ENCODE results near the gene MAN1A1.

Gene MAN1A1

DNA sequence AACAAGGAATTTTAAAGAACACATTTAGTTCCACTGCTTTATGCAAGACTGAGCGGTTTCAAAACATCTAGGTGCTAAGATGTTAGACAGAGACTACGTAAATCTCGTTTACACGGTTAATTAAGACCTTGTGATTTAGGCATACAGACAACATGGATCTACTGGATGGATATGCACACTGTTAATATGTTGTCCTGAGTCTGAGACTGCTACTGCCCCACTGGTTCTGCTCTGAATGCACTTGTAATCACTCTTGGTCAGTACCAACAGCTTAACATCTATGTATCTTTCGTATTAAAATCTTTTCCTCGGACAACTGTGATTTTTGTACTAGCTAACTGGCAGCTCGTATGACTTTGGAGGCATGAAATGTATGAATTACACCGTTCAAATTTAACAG, 3.1 kb downstream of the MAN1A1 start:
- DNase-seq (ENCODE audit: low spot score) = peak; percentile 62

DNA sequence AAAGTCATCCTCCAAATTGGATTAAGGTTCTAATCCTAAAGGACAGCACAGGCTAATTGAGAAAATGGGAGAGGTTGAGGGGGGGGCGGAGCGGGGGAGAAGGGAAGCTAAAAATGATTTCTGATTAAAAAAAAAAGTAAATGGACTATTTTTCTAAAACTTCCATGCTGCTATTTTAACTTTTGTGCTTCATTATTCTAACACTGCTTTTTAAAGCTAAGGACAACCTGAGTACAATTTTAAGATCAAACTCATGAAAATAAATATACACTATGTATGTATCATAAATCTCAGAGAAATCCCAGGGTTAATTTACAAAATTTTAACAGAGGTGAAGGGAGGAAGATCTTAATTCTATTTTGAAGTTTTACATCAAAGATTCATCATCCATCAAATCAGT, 4.4 kb downstream of the MAN1A1 start:
- DNase-seq (ENCODE audit: low spot score) = no peak

DNA sequence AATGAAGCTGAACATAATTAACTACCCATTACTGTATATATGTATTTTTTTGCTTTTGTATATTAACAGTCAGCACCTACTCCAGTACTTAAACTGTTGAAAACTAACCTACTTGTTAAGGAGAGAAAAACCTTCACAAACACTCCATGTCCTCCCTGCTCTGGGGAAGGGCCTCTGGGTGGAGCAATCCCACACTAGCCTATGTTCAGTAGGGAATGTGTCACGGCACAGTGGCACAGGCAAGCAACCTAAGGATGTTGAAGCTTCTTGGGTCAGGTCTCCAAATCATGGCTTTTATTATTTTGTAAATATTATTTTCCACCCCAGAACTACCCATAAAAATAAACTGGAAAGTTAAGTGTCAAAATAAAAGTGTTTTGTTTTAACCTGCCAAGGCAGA, 5.3 kb downstream of the MAN1A1 start:
- DNase-seq (ENCODE audit: low spot score) = peak; percentile 63

DNA sequence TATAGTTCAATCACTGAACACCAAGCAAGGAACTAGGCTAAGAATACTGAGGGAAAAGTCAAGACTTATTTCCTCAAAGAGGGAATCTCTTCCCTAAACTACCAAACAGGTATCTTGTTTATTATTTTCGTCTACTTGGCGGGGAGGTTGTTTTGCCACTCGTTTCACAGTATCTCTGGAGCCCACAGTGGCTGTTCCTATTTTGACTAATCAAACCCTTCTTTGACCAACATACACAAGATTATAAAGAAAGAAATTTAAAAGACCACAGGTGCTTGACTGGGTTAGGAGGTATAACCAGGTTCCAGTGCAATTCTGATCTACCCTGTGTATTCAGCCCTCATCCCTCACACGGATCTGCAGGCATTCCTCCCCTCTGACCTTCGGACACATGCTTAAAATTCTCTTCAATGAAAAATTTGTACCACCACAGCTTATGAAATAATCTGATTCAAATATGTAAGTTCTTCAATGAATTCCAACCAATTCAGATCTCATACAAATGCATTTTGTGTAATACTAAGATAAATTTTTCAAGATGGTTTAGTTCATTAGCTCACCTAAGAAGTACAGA, 5.9 kb downstream of the MAN1A1 start:
- peak; percentile 29 for DNase-seq (ENCODE audit: low spot score)

DNA sequence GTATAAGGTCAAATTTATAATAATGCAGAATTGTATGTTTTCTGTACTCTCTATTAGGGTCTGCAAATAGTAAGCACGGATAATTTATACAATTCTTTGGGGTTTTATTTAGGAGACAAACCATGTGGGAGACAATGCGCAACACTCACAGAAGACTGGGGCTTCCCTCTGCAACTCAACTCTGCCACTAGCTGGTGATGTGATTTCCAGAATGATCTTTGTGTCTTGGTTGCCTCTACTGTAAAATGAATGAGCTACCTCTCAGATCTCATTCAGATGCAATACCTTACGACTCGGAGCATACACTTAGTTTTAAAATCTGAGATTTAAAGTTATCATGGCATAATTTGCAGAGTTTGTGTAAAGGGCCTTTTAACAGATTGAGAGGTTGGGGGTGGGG, 6.4 kb downstream of the MAN1A1 start:
- peak; percentile 58 for DNase-seq (ENCODE audit: low spot score)

DNA sequence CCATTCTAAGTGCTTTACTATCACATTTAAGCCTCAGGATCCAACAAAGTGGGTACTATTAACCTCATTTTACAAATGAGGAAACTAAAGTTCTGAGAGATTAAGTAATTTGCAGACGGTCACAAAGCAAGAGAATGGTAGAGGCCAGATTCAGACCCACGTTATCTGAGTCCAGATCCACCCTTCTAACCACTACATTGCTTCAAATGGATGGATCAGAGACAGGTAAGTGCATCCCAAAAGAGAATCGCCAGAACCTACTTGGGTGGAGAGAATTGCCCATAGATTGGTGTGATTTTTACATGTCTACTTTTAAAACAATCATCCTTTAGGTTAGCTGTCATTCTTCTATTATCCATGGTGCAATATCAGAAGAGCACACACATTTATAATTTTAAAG, 7.1 kb downstream of the MAN1A1 start:
- peak; percentile 30 for DNase-seq (ENCODE audit: low spot score)

DNA sequence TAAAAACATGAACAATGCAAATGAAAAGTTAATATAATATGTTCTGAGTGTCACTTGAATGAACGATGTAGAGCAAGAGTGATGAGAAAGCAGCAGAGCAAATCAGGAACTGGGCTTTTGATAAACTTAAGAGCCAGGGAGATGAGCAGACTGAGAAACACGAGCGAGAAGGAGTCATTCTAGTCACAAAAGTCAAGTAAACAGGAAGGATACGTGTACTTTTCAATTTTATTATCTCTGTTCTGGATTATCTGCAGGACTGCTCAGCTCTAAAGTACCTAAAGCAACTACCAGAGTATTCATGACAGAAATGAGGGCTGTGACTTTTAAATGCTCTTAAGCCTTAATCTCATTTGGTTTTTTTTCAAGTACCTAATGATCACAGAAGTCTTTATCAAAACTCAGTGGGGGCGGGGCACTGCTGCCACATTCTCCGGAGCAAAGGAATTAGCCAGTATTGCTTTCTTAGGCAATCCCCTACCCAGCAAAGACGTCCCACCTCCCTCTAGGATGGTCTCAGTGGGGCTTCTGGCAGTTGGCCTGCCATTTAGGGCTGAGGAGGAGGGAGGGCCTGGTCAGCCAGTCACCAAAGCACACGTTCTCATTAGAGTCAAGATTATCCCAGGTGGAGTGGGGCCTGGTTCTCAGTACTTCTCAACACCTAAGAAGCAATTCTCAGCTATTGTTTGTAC, 8.6 kb downstream of the MAN1A1 start:
- DNase-seq (ENCODE audit: low spot score) = peak; percentile 58

DNA sequence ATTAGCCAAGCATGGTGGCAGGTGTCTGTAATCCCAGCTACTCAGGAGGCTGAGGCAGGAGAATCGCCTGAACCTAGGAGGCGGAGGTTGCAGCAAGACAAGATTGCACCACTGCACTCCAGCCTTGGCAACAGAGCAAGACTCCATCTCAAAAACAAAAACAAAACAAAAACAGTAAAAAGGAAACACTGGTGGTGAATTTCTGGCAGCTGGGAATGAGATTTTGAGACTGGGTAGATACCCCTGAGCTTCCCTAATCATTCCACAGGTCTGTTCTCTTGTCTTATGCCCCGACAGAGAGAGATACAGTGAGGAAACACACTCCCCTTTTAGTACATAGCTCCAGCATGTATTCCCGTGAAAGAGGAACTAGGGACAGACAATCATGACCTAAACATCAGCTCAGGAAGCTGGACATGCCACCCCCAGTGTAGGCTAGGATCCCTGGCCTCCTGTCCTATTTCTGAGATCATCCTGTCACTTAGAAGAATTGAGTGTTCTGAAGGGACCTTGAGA, 9.6 kb downstream of the MAN1A1 start:
- DNase-seq (ENCODE audit: low spot score) = peak; percentile 46

DNA sequence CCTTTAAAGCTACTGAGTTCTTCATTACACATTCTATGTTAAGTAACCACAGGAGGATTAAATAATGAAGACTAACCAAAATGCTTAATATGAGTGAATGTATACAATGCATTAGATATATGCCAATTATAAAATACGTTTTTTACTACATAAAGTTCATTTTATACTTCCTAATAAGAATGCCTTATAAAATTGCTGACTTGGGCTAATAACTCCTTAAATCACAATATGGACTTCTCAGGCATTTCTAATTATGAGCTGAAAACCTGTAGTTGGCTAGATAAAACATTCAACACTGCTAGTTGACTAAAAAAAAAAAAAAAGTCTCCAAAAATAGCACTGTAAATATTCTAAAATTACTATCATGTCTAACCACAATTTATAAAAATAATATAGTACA, 11.8 kb downstream of the MAN1A1 start:
- DNase-seq (ENCODE audit: low spot score) = peak; percentile 22

DNA sequence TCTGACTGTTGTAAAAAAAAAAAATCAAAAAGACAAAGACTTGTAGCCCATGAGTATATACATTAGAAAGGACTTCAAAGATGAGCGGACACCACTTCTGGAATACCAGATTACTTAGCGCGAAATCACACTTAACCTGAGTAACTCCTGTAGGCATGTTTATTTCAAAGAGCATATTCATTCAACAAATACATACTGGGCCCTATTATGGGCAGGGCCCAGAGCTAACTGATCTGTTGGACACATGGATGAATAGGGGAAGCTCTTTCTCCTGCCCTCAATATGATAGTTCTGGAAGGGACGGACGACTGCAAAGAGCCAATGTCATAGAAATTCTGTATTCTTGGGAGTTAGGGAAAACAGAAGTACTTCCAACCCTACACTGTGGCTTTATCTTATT, 12.3 kb downstream of the MAN1A1 start:
- DNase-seq (ENCODE audit: low spot score) = peak; percentile 43

DNA sequence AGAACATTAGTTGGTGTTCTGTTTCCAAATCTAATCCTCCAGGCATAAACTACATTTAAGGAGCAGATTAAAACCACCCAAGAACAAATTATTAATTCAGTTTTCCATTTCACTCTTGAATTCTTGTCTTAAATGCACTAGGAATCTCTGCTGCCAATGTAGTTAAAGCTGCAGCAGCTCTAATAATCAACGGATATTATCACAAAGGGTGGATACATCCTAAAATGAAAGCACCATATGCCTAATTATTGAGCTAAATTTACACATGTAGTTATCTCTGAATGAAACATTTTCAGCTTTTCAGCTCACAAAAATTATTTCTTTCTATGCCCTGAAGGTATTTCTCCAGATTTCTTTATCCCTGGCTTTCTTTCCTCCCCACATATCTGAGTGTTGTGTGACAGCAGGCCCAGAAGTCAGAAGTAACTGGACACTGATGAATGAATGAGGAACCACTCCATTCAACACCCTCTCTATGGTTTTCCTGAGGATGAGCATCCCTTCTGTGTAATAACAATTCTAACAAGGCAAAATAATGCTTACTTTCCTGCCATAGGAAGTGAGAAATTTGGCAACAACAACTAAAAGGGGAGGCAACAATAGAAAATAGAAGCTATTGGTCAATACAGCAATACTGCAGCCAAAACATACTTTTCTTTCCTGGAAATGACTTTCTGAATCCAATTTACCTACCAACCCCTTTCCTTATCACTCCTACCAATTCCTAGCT, 14.9 kb downstream of the MAN1A1 start:
- DNase-seq (ENCODE audit: low spot score) = peak; percentile 48

DNA sequence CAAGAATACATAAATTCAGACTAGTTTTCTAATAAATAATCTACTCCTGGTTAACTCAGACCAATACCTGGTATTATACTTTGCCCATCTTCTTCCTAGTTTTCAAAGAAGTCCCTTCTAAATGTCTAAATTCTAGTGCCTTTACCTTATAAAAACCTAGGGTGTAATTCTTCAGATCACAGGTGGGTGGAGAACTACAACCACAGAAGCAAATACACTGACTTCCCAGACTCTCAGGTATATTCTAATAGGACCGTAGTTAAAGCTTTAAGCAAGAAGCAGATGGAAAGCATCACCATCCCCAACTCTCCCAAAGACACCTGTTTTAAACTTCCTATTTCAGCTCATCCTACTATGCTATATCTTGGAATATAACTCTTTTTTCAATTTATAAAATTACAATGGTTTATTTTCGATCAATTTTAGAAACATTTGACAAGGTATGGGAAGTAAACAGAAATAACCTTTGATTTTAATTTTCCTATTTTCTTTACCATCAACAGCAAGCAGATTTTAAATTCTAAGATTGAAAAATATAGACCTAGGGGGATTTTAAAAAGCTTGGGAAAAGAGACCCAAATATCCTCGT, 15.8 kb downstream of the MAN1A1 start:
- peak; percentile 77 for DNase-seq (ENCODE audit: low spot score)

DNA sequence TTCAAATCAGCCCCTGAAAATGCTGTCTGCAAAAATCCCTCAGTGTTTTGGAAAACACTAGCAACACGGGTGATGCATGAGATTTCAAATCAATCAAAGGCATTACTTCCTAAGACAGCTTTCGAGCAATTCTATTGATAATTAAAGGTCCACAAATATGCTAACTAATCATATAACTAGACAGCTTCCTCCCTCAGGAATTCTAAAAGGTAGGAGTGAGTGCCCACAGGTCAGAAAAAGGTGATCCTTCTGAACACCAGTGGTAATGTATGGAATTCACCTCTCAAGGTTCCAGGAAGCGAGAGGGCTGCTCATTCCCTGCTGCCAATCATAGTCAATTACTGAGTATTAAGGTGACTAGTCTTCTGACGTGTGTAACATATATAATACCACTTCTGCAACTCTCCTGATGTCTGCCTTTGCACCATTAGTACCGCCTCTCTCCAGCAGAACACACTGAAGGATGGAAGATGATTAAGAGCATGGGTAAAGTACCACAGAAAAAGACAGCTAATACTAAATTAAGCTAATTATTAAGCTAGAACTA, 16.4 kb downstream of the MAN1A1 start:
- DNase-seq (ENCODE audit: low spot score) = peak; percentile 42

DNA sequence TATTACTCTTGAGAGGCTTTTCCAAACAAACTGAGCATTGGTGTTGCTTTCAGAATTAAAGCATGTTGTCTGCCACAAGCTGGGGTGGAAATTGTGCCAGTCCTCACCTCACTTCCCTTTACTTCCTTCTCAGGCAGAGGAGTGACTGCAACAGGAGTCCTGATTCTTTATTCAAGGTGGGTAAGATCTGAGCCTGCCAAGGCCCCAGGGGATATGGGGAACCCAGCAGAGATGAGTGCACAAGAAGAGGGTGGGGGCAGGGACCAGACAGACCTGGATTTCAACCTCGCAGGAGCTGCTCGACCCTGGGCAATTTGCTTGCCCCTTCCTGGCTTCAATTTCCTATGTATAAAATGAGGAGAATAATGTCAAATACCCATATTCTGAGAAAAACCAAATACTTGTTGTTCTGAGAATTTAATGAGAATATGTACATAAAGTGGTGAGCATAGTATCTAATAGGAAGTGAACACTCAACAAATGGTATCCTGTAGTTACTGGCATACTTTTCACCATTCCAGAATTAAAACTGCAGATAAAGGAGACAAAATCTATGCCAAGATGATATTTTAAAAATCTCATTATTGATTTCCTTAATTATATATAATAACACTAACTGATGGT, 17.8 kb downstream of the MAN1A1 start:
- DNase-seq (ENCODE audit: low spot score) = peak; percentile 63

DNA sequence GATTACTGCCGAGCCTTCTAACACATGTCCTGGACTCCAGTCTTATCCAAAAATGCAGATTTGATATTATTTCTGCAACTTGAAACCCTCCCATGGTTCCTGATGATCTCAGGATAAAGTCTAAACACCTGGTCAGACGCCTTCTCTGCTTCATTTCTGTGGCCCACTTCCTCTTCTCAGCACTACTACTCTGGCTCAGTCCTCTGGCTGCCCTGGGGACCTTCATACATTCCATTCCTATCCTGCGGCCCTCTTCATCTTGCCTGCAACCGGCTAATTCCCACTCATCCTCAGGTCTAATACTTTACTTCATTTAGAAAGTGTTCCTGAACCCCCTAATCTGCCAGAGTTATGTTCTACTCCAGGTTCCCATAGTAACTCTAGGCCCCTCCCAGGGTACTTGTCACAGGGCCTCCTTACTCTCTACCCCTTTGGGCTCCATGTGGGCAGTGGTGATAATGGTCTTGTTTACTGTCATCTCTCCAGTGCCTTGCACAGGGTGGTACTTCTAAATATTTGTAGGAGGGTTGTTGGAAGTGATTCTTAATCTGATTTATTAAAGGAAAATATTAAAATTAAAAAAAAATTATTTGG, 18.9 kb downstream of the MAN1A1 start:
- peak; percentile 94 for DNase-seq (ENCODE audit: low spot score)

DNA sequence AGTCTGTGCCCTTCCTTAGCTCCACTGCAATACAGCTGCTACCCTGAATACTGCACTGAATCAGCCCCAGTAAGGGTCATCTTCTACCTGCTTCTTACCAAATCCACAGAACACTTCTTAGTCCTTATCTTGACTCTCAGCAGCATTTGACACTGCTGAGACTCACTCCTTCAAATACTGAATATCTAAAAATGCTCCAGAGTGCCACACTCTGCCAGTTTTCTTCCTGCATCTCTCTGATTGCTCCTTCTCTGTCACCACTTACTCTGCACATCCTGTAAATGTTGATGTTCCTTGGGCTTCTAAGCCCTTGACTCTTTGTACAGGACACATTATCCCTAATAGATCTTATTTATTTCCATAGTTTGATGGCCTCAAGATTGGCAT, 19.8 kb downstream of the MAN1A1 start:
- DNase-seq (ENCODE audit: low spot score) = peak; percentile 81

DNA sequence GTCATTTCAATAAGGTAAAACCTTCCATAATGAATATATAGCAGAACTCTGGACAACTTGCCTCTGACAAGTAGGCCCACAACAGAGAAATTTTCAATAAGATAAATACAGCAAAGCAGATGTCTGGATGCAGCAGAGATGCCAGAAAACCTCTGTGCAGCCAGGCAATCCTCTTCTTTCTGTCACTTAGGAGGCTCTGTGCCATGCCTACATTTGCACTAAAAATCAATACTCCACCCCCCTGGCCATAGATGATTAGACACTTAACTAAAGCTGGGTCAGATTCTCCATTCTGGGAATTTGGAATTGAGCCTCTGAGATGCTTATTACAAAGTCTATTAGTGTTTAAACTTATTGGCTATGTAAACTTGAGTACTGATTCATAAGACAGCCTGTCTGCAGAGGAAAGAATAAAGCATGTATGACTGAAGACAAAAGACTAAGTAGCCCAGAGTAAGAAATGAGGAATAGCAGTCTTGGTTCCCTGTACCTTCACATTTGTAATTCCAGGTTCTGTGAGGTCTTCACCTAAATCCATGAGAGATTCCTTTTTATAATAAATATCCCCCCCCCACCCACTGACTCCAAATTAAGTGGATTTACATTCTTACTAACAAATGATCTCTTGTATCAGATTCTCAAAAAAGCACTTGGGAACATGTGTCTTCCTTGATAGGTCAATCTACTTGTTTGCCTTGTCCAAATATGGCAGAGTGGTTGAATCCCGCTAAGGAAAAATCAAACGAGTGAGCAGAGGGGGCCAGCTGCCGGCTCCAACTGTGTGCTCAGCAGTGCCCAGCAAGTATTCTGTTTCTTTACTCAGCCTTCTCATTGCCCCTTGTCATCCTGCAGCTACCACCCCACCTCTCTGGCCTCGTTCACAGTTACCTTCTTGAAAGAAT, 20.4 kb downstream of the MAN1A1 start:
- peak; percentile 70 for DNase-seq (ENCODE audit: low spot score)

DNA sequence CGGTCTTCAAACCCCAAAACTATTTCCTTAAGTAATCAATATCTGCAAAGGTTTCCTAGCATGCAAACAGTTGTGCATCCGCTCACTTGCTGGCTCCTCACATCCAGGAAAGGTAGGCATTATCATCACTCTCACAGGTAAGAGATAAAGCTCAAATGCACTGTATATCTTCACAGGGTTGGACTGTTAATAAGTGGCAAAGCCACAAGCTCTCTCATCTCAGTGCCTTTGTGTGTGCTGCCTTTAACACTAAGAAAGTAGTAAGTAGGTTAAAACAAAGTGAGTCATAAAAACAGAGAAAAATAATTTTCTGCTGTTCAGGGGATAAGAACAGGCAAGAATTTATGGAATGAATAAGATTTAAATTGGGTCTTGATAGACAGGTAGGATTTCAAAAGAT, 21.3 kb downstream of the MAN1A1 start:
- peak; percentile 49 for DNase-seq (ENCODE audit: low spot score)

DNA sequence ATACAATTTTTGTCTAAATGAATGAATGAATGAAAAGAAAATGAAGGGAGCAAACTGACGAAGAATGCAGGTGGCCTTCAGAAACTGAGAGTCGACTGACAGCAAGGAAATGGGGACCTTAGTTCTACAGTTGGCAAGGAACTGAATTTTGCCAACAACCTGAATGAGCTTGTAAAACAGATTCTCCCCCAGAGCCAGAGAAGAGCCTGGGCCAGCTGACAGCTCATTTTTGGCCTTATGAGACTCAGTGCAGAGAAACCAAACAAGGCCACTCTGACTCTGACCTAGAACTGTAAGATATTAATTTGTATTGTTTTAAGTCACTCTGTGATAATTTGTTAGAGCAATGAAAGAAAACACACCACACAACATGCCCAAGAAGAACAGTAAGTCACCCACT, 21.8 kb downstream of the MAN1A1 start:
- DNase-seq (ENCODE audit: low spot score) = peak; percentile 40

DNA sequence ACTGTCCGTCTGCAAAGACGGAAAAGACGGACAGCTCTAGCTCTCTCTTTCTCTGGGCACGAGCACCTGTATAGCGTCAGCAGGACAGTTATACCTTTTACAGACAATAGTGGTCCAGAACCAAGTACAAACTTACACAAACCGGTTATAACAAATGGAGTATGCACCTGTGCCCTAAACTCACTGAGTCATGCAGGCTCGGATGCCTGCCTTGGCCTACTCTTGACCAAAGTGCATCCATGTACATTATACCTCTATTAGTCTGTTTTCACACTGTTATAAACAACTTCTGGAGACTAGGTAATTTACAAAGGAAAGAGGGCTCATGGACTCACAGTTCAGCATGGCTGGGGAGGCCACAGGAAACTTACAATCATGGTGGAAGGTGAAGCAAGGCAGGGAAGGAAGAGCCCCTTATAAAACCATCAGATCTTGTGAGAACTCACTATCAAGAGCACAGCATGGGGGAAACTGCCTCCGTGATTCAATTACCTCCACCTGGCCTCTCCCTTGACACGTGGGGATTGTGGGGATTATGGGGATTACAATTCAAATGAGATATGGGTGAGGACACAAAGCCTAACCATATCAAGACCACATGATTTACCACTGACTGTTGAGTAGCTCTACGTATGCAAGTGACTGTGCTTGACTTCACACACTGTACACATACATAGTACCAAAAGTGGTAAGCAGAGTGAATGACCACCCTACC, 23.1 kb downstream of the MAN1A1 start:
- peak; percentile 41 for DNase-seq (ENCODE audit: low spot score)
